Tibial artery (tissue), 4 donors: ENCODE data around the gene SIGLEC8.
A peak's percentile ranks its signal among the peaks of the same experiment; 100 is the strongest.

Experiments used
- DNase-seq, 2 donors: peaks; one replicate each; pipeline ENCODE4 v3.0.0-alpha.2; 2019
- H3K27ac ChIP-seq, 2 donors: fragments of 200-600 bp; sonication (generic) in 1 of 2; 1 replicate in 1 of 2; 2 replicates in 1 of 2; pipeline ENCODE4 v1.5.1; 2018 to 2019; ENCODE audit warnings: mild to moderate bottlenecking in 1 of 2
- H3K27me3 ChIP-seq, 2 donors: fragments of 200-600 bp; sonication (generic) in 1 of 2; one replicate each; pipeline versions ENCODE4 v1.5.1 to v1.6.0; 2016 to 2019
- H3K36me3 ChIP-seq, 3 donors: fragments of 200-600 bp; sonication (generic) in 2 of 3; one replicate each; pipeline ENCODE4 v1.5.1; 2016 to 2019; ENCODE audit warnings: mild to moderate bottlenecking in 2 of 3
- H3K4me1 ChIP-seq, 4 donors: fragments of 200-600 bp; sonication (generic) in 2 of 4; 1 replicate in 3 of 4; 2 replicates in 1 of 4; pipeline ENCODE4 v1.5.1; 2016 to 2019
- H3K4me3 ChIP-seq, 2 donors: fragments of 200-600 bp; sonication (generic) in 1 of 2; 1 replicate in 1 of 2; 2 replicates in 1 of 2; pipeline ENCODE4 v1.5.1; 2018 to 2019; ENCODE audit warnings: mild to moderate bottlenecking in 2 of 2
- H3K9me3 ChIP-seq, 3 donors: fragments of 200-600 bp; sonication (generic) in 1 of 3; one replicate each; pipeline ENCODE4 v1.5.1; 2016 to 2019
- CTCF ChIP-seq, 2 experiments: fragments of 200-600 bp in 1 of 2; fragments of 450-650 bp in 1 of 2; IDR thresholded peaks; one replicate each; pipeline ENCODE4 v1.5.1; 2017 to 2019; ENCODE audit warnings: antibody characterized with exemption in 2 of 2, mild to moderate bottlenecking in 1 of 2, moderate library complexity in 1 of 2
- intact Hi-C: fragments of 100-400 bp; cut with DNase I; formaldehyde crosslinking; loops from one replicate; pipeline ENCODE4 v1.15.0; 2023; ENCODE audit warnings: low total_unique reads

SIGLEC8 gene

GRCh38 chr19:51439021-51439465, 19.2 kb downstream of the SIGLEC8 start:
- H3K27me3 ChIP-seq: peaks cover 0 to 33% of the 10 kb centered on the region in 2 donors
- intact Hi-C loops: loop anchor here (5.0 kb wide), 1 partner anchor 102 kb away; no protein-coding TSS in a partner anchor

GRCh38 chr19:51434456-51434855, 23.8 kb downstream of the SIGLEC8 start:
- Histone ChIP-seq H3K36me3 (no peaks in the 10 kb centered on the region), H3K9me3 (no peaks in the 10 kb centered on the region), H3K4me3 (no peak overlapping the region), H3K4me1 (no peaks in the 10 kb centered on the region), H3K27me3 (peaks cover 0 to 17% of the 10 kb centered on the region in 2 donors), H3K27ac (no peak overlapping the region)
- TF ChIP-seq CTCF (IDR thresholded peaks at IDR 0.05): no peak
- no peak for DNase-seq
- intact Hi-C loops: no loop called here

More at GRCh38 chr19:51439021-51439465, 19.2 kb downstream of the SIGLEC8 start:
- Histone ChIP-seq H3K9me3 (no peaks in the 10 kb centered on the region), H3K27ac (no peak overlapping the region), H3K4me3 (no peak overlapping the region), H3K36me3 (no peaks in the 10 kb centered on the region), H3K4me1 (no peaks in the 10 kb centered on the region)
- no peak for DNase-seq
- TF ChIP-seq CTCF (IDR thresholded peaks at IDR 0.05): peak in 1 of 2 experiments; percentile 8

- Histone ChIP-seq H3K4me1 (no peaks in the 10 kb centered on the region), H3K27me3 (peaks cover 0 to 3% of the 10 kb centered on the region in 2 donors), H3K36me3 (no peaks in the 10 kb centered on the region), H3K27ac (no peak overlapping the region), H3K4me3 (no peak overlapping the region), H3K9me3 (peaks cover 0 to 1% (median 0%) of the 10 kb centered on the region in 3 donors)
- TF ChIP-seq CTCF (IDR thresholded peaks at IDR 0.05): no peak
- intact Hi-C loops: no loop called here
- no peak for DNase-seq
Measured at GRCh38 chr19:51433043-51433442, 25.2 kb downstream of the SIGLEC8 start.

- no peak for TF ChIP-seq CTCF (IDR thresholded peaks at IDR 0.05)
- Histone ChIP-seq H3K27ac (no peak overlapping the region), H3K9me3 (peaks cover 0 to 5% (median 0%) of the 10 kb centered on the region in 3 donors), H3K27me3 (peaks cover 0 to 4% of the 10 kb centered on the region in 2 donors), H3K4me3 (no peak overlapping the region), H3K36me3 (no peaks in the 10 kb centered on the region), H3K4me1 (no peaks in the 10 kb centered on the region)
- no peak for DNase-seq
- intact Hi-C loops: no loop called here
Measured at GRCh38 chr19:51431124-51431523, 27.1 kb downstream of the SIGLEC8 start.

- TF ChIP-seq CTCF (IDR thresholded peaks at IDR 0.05): no peak
- DNase-seq: no peak
- H3K9me3 ChIP-seq: peaks cover 0 to 5% (median 0%) of the 10 kb centered on the region in 3 donors
- peaks cover 0 to 9% of the 10 kb centered on the region in 2 donors for H3K27me3 ChIP-seq
- no peaks in the 10 kb centered on the region for H3K4me1 ChIP-seq
- intact Hi-C loops: no loop called here
- no peak overlapping the region for H3K27ac ChIP-seq
- H3K36me3 ChIP-seq: no peaks in the 10 kb centered on the region
- H3K4me3 ChIP-seq: no peak overlapping the region
Measured at GRCh38 chr19:51430221-51430620, 28.0 kb downstream of the SIGLEC8 start.

GRCh38 chr19:51427201-51427600, 31.1 kb downstream of the SIGLEC8 start:
- intact Hi-C loops: no loop called here

More at GRCh38 chr19:51427201-51427600, 31.1 kb downstream of the SIGLEC8 start:
- H3K27me3 ChIP-seq: peaks cover 0 to 6% of the 10 kb centered on the region in 2 donors
- TF ChIP-seq CTCF (IDR thresholded peaks at IDR 0.05): no peak
- no peak for DNase-seq
- peaks cover 0 to 5% (median 0%) of the 10 kb centered on the region in 3 donors for H3K9me3 ChIP-seq
- H3K36me3 ChIP-seq: no peaks in the 10 kb centered on the region
- no peak overlapping the region for H3K4me3 ChIP-seq
- H3K27ac ChIP-seq: no peak overlapping the region
- H3K4me1 ChIP-seq: no peaks in the 10 kb centered on the region
